ENCODE measurements around the gene CNOT3.

GRCh38 chr19:54102421-54103169, 35.0 kb upstream of the CNOT3 start, which contains the start of gene NDUFA3:
- TF ChIP-seq YY1 (IDR thresholded peaks at IDR 0.05; ENCODE audit: low read depth) (peak; percentile 98), EP300 (IDR thresholded peaks at IDR 0.05; ENCODE audit: borderline replicate concordance) (no peak), FOXM1 (IDR thresholded peaks at IDR 0.05; ENCODE audit: borderline replicate concordance, low read depth) (no peak), ZBTB7A (IDR thresholded peaks at IDR 0.05; ENCODE audit: low read depth) (no peak), TAF1 (IDR thresholded peaks at IDR 0.05; ENCODE audit: low read depth) (peak; percentile 96), USF1 (IDR thresholded peaks at IDR 0.05) (no peak), TCF12 (IDR thresholded peaks at IDR 0.05; ENCODE audit: low read depth) (no peak; the same call in 1 of the 2 replicates), RAD21 (IDR thresholded peaks at IDR 0.05; ENCODE audit: low read depth) (no peak), NFIC (IDR thresholded peaks at IDR 0.05) (no peak), CREB1 (IDR thresholded peaks at IDR 0.05; ENCODE audit: low read depth) (no peak; the same call in 1 of the 2 replicates), REST (IDR thresholded peaks at IDR 0.05; ENCODE audit: low read depth) (no peak), MAX (IDR thresholded peaks at IDR 0.05) (no peak; the same call in 1 of the 2 replicates)

All from Ishikawa (cell line).